GM23248 (cell line): ENCODE data around the gene MAP7D3. TPM values are rescaled to one million over a fixed set of nuclear protein-coding genes. Genes with fewer than 3 reads are reported as not detected.

Source experiments
- DNase-seq: peaks from one replicate; pipeline ENCODE4 v3.0.0-alpha.2; 2015
- H2AFZ ChIP-seq: fragments of 200-600 bp; sonication (generic); 2 replicates; pipeline ENCODE4 v1.6.1; 2016; ENCODE audit warnings: antibody characterized with exemption
- H3F3A ChIP-seq: fragments of 200-600 bp; sonication (generic); 2 replicates; pipeline ENCODE4 v1.6.1; 2016; ENCODE audit warnings: mild to moderate bottlenecking, antibody characterized with exemption, mixed run types; ENCODE audit not compliant: insufficient read depth
- H3K27ac ChIP-seq: fragments of 200-600 bp; sonication (generic); 2 replicates; pipeline ENCODE4 v1.5.1; 2016; ENCODE audit warnings: mild to moderate bottlenecking
- H3K27me3 ChIP-seq: fragments of 200-600 bp; sonication (generic); replicated peaks from 2 replicates; pipeline ENCODE4 v1.6.1; 2016; ENCODE audit warnings: mild to moderate bottlenecking; ENCODE audit not compliant: insufficient read depth
- H3K36me3 ChIP-seq: fragments of 200-600 bp; sonication (generic); 2 replicates; pipeline ENCODE4 v1.6.1; 2016; ENCODE audit warnings: low read depth, mild to moderate bottlenecking
- H3K4me1 ChIP-seq: fragments of 200-600 bp; sonication (generic); 2 replicates; pipeline ENCODE4 v1.6.1; 2016; ENCODE audit warnings: mild to moderate bottlenecking; ENCODE audit not compliant: insufficient read depth
- H3K4me2 ChIP-seq: fragments of 200-600 bp; sonication (generic); one replicate; pipeline ENCODE4 v1.6.1; 2016; ENCODE audit warnings: mild to moderate bottlenecking; ENCODE audit not compliant: unreplicated experiment
- H3K4me3 ChIP-seq: fragments of 200-600 bp; sonication (generic); 2 replicates; pipeline ENCODE4 v1.5.1; 2016; ENCODE audit warnings: mild to moderate bottlenecking
- H3K79me2 ChIP-seq: fragments of 200-600 bp; sonication (generic); 2 replicates; pipeline ENCODE4 v1.6.1; 2016; ENCODE audit warnings: mild to moderate bottlenecking; ENCODE audit not compliant: insufficient read depth
- H3K9ac ChIP-seq: fragments of 200-600 bp; sonication (generic); 2 replicates; pipeline ENCODE4 v1.6.1; 2016; ENCODE audit warnings: mild to moderate bottlenecking
- H3K9me2 ChIP-seq: fragments of 200-600 bp; sonication (generic); 2 replicates; pipeline ENCODE4 v1.6.1; 2016; ENCODE audit warnings: mixed run types, mild to moderate bottlenecking, moderate library complexity; ENCODE audit not compliant: insufficient read depth
- H3K9me3 ChIP-seq: fragments of 200-600 bp; sonication (generic); one replicate; pipeline ENCODE4 v1.6.1; 2017; ENCODE audit warnings: low read depth
- H4K20me1 ChIP-seq: fragments of 200-600 bp; sonication (generic); 2 replicates; pipeline ENCODE4 v1.6.0; 2016; ENCODE audit not compliant: insufficient read depth
- EZH2 ChIP-seq: fragments of 200-600 bp; sonication (generic); IDR thresholded peaks from 2 replicates; pipeline ENCODE4 v1.6.1; 2018; ENCODE audit warnings: antibody characterized with exemption, mild to moderate bottlenecking; ENCODE audit not compliant: insufficient read depth, poor library complexity, severe bottlenecking
- EZH2phosphoT487 ChIP-seq: fragments of 200-600 bp; sonication (generic); IDR thresholded peaks from 2 replicates; pipeline ENCODE4 v1.6.1; 2018; ENCODE audit warnings: antibody characterized with exemption, moderate library complexity, mild to moderate bottlenecking, low read depth; ENCODE audit not compliant: insufficient read depth
- WGBS, 2 experiments: methylation state at CpG; one replicate each; pipeline ENCODE4 v1.1.6; 2015 to 2017; ENCODE audit warnings: low lambda C conversion rate in 2 of 2, low coverage in 1 of 2; ENCODE audit errors: missing lambda C conversion rate in 2 of 2; 5-methylcytosine and 5-hydroxymethylcytosine counted together
- in situ Hi-C: fragments of 300-500 bp; cut with MboI; formaldehyde crosslinking; loops from 2 replicates; pipeline ENCODE4 v1.15.0; 2020
- polyA plus RNA-seq: library from polyadenylated mRNA; unstranded; fragments of >200 nt; fragmentation: Nextera tagmentation; extraction: Ambion mirVana; gene quantifications from 2 replicates; pipeline ENCODE4 v1.2.1, GENCODE V29; 2016
- total RNA-seq: library from RNA; depleted of rRNA; stranded (reverse); fragments of >200 nt; shearing (Covaris generic); gene quantifications from 2 replicates; pipeline ENCODE4 v1.2.3, GENCODE V29; 2014

Gene MAP7D3
- total and polyA plus RNA-seq, 2 experiments from 2014 or later = 14.2 to 14.4 TPM

- DNase-seq = no peak
- Histone ChIP-seq H3K4me1 (peaks cover 27% of the 10 kb centered on the region), H3K27me3 (no peaks in the 10 kb centered on the region), H3K9me2 (no peaks in the 10 kb centered on the region), H3K27ac (no peak overlapping the region), H3K9me3 (no peaks in the 10 kb centered on the region), H3K36me3 (peaks cover 9% of the 10 kb centered on the region; the same call in 1 of the 2 replicates), H3F3A (peaks cover 17% of the 10 kb centered on the region), H3K4me3 (no peak overlapping the region), H4K20me1 (no peaks in the 10 kb centered on the region), H2AFZ (no peak overlapping the region), H3K9ac (no peak overlapping the region), H3K79me2 (no peaks in the 10 kb centered on the region), H3K4me2 (no peak overlapping the region)
- WGBS, 2 experiments = 84 to 92% methylated on average over 10 to 16 of the region's 17 CpGs
- no peak for TF ChIP-seq EZH2phosphoT487
- TF ChIP-seq EZH2 = no peak
- in situ Hi-C loops = no loop called here
Observed at GRCh38 chrX:136212557-136213111, 38.6 kb downstream of the MAP7D3 start.

DNA sequence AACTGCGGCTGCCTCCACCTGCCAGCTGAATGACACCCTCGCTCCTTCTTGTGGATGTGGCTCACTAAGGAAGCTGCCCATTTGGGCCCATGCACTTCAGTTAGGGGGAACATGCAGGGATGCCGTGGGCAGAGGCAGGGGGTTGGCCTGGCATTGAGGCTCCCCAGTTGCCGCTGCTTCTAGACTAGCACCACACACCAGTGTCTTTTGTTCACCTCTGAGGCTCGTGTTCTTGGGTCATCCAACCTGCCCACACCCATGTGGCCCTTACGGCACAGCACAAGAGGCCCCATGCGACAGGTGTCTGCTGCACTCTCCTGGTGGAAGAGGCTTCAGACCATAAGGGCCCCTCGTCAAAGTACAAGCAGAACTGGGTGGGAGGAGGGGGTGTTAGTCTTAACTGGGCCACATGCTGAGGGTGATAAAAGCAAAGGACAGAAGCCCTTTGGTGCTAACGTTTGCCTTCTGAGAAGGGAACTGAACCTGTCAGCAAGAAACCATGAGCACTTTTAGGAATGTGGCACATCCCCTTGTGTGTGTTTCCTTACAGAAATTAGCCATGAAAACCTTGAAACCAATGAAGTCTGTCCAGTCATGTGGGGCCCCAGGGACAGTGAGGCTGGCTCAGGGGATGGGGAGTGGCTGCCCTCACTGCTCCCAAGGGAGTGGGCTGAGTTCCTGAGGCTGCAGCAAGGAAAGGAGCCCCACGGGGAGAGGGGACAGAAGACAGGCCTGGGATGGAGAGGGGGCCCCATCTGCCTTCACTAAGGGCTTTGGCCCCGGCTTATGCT is 39.2 kb downstream of the MAP7D3 start:
- in situ Hi-C loops = no loop called here
- peaks cover 27% of the 10 kb centered on the region for H3K4me1 ChIP-seq
- no peak for DNase-seq
- no peak overlapping the region for H3K9ac ChIP-seq
- H3K27ac ChIP-seq = no peak overlapping the region
- no peaks in the 10 kb centered on the region for H3K27me3 ChIP-seq
- H3K9me3 ChIP-seq = no peaks in the 10 kb centered on the region
- peaks cover 5% of the 10 kb centered on the region; the same call in 1 of the 2 replicates for H3K36me3 ChIP-seq
- H2AFZ ChIP-seq = no peak overlapping the region
- no peak overlapping the region for H3K4me3 ChIP-seq
- no peaks in the 10 kb centered on the region for H3K79me2 ChIP-seq
- 62 to 63% methylated on average over 6 to 7 of the region's 11 CpGs for WGBS, 2 experiments
- TF ChIP-seq EZH2phosphoT487 (no peak), EZH2 (no peak)
- peaks cover 14% of the 10 kb centered on the region for H3F3A ChIP-seq
- no peaks in the 10 kb centered on the region for H4K20me1 ChIP-seq
- no peaks in the 10 kb centered on the region for H3K9me2 ChIP-seq
- H3K4me2 ChIP-seq = no peak overlapping the region

DNA sequence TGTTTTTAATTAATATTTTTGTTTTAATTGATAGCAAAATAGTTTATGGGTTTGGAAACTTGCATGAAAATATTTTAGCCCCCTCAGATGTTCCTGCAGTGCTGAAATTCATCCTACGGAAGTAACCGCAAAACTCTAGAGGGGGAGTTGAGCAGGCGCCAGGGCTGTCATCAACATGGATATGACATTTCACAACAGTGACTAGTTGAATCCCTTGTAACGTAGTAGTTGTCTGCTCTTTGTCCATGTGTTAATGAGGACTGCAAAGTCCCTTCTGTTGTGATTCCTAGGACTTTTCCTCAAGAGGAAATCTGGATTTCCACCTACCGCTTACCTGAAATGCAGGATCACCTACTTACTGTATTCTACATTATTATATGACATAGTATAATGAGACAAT is 40.4 kb downstream of the MAP7D3 start:
- H3K27ac ChIP-seq = no peak overlapping the region
- H3K9me3 ChIP-seq = no peaks in the 10 kb centered on the region
- DNase-seq = no peak
- H3K4me1 ChIP-seq = peaks cover 24% of the 10 kb centered on the region
- TF ChIP-seq EZH2phosphoT487 (no peak), EZH2 (no peak)
- H3K36me3 ChIP-seq = no peaks in the 10 kb centered on the region
- H2AFZ ChIP-seq = no peak overlapping the region
- no peaks in the 10 kb centered on the region for H4K20me1 ChIP-seq
- H3K27me3 ChIP-seq = no peaks in the 10 kb centered on the region
- H3F3A ChIP-seq = peaks cover 6% of the 10 kb centered on the region
- H3K79me2 ChIP-seq = no peaks in the 10 kb centered on the region
- no peak overlapping the region for H3K4me3 ChIP-seq
- WGBS, 2 experiments = 57 to 73% methylated on average over 5 of the region's 5 CpGs
- H3K9ac ChIP-seq = no peak overlapping the region
- no peaks in the 10 kb centered on the region for H3K9me2 ChIP-seq
- in situ Hi-C loops = no loop called here
- no peak overlapping the region for H3K4me2 ChIP-seq

DNA sequence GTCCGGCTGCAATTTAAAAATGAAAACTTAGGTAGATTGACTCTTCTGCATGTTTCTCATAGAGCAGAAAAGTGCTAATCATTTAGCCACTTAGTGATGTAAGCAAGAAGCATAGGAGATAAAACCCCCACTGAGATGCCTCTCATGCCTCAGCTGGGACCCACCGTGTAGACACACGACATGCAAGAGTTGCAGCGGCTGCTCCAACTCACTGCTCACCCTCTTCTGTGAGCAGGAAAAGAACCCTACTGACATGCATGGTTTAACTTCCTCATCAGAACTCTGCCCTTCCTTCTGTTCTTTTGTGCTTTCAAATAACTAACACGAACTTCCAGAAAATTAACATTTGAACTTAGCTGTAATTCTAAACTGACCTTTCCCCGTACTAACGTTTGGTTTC is 41.0 kb downstream of the MAP7D3 start:
- Histone ChIP-seq H3K4me2 (no peak overlapping the region), H3K79me2 (no peaks in the 10 kb centered on the region), H3K27me3 (no peaks in the 10 kb centered on the region), H3K4me1 (peaks cover 22% of the 10 kb centered on the region), H3K4me3 (no peak overlapping the region), H2AFZ (no peak overlapping the region), H3F3A (peaks cover 6% of the 10 kb centered on the region; the same call in 1 of the 2 replicates), H3K27ac (no peak overlapping the region), H4K20me1 (no peaks in the 10 kb centered on the region), H3K9me2 (no peaks in the 10 kb centered on the region), H3K9ac (no peak overlapping the region), H3K36me3 (no peaks in the 10 kb centered on the region), H3K9me3 (no peaks in the 10 kb centered on the region)
- in situ Hi-C loops = no loop called here
- TF ChIP-seq EZH2phosphoT487 = no peak
- no peak for TF ChIP-seq EZH2
- DNase-seq = no peak
- 86 to 87% methylated on average over 7 of the region's 7 CpGs for WGBS, 2 experiments
